Measurements from ENCODE around the gene PGP.
A peak's percentile ranks its signal among the peaks of the same experiment; 100 is the strongest.
"Not testable (repeated sequence)": the region's sequence is repeated elsewhere in the genome, so short reads cannot be mapped to it uniquely, and the experiment has no call there.

PGP gene, protein sequence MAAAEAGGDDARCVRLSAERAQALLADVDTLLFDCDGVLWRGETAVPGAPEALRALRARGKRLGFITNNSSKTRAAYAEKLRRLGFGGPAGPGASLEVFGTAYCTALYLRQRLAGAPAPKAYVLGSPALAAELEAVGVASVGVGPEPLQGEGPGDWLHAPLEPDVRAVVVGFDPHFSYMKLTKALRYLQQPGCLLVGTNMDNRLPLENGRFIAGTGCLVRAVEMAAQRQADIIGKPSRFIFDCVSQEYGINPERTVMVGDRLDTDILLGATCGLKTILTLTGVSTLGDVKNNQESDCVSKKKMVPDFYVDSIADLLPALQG

DNA sequence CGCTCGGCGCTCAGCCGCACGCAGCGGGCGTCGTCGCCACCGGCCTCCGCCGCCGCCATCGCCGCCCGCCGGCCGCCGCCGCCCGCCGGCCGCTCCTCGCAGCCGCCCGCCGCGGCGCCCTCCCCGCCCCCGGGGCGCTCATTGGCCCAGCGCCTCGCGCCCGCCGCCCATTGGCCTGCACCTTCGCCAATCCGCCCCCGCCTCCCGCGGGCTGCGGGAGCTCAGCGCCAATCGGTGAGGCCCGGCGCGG is at the start of gene PGP:
Gene PGP (minus strand): TSS at position 122 of the 250 bp plus-strand sequence. CDS start 63 bp downstream, at position 59.
- DNase-seq, result no peak

DNA sequence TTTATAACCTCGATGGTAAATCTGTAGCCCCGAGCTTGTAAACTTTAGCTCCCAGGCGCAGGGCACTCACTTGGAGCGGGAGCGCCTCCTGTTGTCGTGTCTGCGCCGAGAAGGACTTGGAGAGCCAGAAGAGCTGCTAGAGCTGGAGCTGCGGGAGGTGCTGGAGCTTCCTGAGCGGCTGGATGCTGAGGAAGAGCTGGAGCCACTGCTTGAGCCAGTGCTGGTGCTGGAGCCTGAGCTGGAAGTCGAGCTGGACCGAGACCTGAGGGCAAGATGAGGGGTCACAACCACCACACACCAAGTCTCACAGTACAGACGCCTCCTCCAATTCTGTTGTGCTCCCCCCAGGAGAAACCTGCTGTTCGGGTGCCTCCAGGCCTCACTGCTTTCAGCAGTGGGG is 48.4 kb upstream of the PGP start:
- not testable (repeated sequence) for DNase-seq

DNA sequence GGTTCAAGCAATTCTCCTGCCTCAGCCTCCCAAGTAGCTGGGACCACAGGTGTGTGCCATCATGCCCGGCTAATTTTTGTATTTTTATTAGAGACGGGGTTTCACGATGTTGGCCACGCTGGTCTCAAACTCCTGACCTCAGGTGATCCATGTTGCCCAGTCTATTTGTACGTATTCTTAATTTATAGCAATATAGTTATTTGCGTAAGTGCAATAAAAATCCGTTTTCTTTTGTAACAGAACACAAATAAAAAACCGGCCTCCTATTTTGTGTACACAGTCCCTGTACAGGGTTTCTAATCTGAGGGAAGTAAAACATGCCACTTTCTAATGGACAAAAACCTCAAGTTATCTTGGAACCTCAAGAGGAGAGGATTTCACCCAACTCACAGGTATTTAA is 45.6 kb upstream of the PGP start:
- DNase-seq, result no peak

DNA sequence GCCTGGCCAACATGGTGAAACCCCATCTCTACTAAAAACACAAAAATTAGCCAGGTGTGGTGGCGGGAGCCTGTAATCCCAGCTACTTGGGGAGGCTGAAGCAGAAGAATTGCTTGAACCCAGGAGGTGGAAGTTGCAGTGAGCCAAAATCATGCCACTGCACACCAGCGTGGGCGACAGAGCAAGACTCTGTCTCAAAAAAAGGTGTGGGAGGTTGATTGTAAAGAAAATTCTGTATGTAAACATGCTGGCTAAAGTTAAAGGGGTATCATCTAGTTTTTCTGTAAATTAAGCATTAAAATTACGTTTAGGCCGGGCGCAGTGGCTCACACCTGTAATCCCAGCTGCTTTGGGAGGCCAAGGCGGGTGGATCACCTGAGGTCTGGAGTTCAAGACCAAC is 43.9 kb upstream of the PGP start:
- DNase-seq, result not testable (repeated sequence)

DNA sequence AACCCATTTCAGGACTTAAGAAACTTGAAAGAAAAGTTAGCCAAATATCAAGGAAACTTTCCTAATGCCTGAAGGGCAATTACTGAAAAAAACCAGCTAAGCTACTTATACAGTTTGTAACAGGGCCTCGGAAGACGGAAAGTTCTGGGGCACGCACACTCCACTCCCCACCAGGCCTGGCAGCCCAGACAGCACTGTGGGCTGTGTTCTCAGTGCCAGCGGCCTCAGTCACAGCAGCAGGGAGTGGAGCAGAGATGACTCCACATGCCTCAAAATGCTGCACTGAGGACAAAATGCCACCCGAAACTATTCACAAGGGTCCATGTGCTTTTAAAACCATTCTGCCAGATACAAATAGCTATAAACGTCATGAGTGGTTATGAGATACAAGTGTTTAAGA is 43.1 kb upstream of the PGP start:
- DNase-seq, result no peak

DNA sequence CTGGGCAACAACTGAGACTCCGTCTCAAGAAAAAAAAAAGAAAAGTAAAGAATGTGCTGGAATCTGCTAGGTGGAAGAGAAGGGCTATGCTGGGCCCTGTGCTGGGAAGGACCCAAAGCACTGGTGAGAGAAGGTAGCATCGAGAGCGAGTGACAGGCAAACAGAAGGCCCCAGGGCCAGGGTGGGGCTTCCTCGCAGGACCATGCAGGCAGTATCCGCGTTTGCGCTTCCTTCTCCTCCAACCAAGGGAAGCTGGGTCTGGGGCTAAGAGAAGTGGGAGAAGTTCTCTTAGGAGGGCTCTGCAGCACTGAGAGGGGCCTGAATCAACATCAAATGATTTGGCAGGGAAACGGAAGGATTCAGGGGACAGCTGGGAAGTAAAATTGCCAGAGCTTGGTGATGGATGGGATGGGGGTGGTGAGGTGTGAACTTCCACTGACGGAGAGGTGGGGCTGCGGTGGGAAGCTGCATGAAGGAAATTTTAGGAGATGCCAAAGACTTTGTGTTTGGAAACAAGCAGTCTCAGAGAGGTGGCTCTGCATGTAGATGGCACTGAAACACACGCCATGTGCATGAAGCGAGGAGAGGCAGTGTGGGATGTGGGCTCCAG is 42.0 kb upstream of the PGP start:
- no peak for DNase-seq

DNA sequence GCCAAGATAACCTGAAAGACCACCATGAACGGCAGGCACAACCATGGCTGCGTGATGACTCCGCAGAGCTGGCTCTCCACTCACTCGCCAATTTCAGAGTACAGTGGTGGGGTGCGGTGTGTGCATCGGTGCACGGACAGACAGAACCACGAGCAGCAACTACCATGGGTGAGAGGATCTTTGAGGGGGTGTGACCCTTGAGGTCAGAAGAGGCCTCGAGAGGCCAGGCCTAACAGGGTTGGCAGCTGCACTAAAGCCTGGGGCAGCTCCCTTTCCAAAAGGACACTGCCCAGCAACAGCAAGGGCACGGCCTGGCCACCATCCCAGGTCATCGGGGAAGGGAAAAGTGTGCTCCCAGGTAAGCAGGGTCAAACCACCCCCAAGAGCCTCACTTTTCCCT is 38.7 kb upstream of the PGP start:
- no peak for DNase-seq

DNA sequence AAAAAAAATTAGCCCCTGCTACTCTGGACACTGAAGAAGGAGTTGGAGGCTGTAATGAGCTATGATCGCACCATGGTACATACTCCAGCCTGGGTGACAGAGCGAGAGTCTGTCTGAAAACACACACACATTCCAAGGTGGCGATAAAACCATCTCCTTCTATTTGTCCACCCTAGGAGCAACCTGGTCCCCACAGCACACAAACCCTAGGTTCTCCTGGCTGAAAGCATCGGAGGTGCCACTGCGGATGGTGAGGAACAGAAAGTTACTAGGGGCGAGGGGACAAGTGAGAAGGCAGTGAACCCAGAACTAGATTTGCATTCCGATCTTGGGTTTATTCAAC is 38.1 kb upstream of the PGP start:
- no peak for DNase-seq

DNA sequence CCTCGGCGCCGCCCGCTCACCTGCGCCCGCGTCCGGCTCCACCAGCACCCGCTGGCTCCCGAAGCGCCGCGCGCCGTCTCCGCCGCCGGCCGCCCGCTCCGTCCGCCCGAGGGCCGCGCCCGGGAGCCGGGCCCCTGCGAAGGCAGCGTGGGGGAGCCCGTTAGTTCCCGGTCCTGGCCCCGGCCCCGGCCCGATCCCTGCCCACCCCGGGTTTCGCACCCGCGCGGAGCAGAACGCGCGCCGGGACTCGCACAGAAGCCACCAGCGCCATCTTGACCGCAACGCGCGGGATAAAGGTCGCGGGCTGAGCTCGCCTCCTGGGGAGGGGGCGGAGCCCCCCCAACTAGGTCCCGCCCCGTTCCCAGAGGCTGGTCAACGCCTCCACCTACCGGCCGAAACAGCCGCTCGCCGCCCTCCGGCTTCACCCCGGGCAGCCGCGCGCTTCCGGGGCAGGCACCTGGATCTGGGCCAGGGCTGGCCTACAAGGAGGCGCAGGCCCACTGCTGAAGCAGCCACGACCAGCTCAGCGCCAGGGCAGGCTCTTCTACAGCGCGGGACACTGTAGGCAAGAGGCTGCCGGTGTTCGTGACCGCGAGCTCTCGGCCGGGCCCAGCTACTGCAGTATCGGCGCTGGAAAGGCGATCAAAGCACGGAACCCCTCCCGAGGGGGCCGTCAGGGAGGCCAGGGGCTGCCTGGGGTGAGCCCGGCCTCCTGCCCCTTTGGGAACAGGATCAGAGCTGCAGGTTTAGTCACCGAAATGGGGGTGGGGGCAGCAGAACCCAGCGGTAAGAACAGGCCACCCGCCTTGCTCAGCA is 36.9 kb upstream of the PGP start, which contains the start of gene ECI1:
Gene ECI1 (minus strand): TSS at position 292 of the 816 bp plus-strand sequence. CDS start 21 bp downstream, at position 271.
- DNase-seq, result peak; percentile 68

DNA sequence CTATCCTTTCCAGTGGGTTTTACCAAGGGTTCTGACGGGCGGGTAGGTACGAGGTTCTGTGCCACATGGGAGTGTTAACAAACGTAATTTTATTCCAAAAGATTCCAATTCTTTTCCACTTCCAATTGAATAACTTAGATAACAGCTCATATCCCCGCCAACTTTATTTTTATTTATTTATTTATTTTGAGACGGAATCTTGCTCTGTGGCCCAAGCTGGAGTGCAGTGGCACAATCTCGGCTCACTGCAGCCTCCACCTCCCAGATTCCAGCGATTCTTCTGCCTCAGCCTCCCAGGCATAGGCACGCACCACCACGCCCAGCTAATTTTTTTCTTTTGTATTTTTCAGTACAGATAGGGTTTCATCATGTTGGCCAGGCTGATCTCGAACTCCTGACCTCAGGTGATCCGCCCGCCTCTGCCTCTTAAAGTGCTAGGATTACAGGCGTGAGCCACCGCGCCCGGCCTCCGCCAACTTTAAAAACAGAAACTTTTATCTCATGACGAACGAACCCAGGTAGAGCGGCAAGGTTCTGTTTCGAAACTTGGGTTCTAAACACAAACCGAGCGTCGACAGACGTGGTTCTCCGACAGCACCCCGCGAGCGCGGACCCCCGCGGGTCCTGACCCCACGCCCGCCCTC is 36.1 kb upstream of the PGP start:
- peak; percentile 46 for DNase-seq

DNA sequence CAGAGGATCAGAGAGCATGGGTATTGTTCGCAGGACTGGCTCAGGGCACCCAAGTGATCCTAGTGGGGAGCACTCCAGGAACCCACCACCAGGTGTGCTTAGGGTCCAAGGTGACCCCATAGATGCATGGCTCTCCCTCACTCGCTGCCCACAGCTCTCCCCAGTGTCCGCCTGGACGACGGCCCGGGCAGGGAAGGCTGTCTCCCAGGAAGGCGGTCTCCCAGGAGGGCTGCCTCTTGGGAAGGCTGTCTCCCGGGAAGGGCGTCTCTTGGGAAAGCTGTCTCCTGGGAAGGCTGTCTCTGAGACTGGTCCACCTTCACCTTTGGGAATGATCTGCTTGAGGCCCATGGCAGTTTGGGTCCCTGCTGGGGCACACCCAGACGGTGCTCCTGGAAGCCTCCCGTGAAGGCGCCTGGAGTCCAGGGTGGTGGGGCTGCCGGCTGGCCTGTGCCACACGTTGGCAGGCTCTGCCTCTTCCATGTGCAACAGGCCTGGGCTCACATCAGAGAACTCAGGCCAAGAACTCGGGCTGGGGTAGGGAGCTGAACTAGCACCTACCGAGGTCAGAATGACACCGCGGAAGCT is 31.8 kb upstream of the PGP start:
- no peak for DNase-seq

DNA sequence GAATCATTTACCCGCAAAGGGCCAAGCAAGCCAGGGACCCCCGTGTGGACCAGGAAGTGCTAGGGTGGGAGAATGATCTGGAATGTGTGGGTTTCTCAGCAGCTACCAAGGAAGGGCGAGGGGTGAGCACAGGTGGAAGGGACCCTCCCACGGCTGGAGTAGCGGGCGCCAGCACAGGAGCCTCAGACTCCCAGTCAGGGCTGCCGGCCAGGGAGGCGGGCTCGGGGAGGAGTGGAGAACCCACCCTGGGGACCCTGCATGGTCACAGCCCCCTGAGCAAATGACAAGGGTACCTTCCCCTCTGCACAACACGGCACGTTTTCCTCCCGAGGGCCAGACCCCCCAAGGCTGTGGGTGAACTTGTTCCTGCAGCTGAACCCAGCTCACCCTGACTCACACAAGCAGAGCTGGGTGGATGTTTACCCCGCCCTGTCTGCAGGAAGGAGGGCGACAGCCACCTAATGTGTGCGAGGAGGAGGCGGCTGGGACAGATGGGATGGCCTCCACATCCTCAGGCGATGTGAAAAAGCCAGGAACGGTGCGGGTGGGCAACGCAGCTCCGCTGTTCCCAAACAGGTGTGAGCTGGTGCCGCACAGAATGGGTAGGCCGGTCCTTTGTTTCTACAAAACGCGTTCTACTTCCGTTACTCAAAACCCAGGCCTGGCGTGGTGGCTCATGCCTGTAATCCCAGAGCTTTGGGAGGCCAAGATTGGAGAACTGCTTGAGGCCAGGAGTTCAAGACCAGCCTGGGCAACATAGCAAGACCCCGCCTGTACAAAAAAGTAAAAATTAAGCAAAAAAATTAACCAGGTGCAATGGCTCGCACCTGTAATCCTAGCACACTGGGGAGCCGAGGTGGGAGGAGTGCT is 30.5 kb upstream of the PGP start:
- no peak for DNase-seq

DNA sequence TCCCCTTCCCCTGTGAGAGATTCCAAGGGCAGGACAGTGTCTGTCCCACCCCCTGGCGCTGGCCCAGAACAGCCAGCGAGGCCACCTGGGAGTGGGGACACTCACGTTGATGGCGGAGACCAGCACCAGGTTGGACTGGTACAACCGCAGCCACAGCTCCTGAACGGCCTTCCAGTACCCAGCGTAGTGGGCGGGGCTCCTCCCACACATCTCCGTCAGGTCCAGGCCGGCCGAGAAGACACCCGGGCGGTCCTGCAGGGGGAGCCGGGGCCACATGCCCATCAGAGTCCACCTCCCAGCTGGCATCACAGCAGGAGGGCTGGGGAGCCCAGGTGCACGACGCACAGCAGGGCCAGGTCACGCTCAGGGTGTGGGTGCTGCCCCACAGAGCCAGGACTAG is 29.7 kb upstream of the PGP start:
- no peak for DNase-seq

DNA sequence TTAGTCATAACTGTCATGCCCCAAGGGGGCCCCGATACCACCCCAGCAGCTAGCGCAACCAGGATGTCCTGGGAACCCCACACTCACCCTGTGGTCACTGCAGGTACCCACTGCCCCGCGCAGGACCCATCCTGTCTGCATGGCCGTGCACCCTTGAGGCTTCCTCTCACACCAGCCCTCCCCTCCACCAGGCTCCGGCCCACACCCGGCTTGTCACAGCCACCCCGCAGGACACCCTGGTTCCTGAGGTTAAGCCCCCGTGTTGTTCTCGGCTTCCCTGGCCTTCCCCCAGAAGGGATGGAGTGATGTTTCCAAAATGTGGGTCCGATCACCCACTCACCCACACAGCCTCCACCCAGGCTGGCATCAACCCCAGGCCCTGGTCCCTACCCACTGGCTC is 29.1 kb upstream of the PGP start:
- DNase-seq, result no peak

DNA sequence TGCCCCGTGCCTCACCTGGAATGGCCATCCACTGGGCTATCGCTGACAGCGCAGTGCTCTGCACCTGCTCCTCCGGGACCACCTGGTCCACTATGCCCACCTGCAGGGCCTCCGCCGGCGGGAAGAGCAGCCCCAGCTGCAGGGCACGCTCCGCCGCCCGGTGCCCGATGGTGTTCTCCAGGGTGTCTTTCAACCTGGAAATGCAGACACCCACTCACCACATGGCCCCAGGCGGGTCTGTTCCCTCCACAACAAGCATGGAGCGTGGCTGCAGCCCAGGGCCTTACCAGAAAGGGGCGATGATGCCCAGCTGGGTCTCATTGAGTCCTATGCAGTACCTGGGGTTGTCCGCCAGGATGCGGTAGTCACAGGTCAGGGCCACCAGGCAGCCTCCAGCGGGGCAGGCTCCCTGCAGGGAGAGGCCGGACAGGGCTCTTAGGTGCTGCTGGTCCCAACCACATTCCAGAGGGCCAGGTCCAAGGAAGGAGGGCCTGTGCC is 28.4 kb upstream of the PGP start:
- no peak for DNase-seq

DNA sequence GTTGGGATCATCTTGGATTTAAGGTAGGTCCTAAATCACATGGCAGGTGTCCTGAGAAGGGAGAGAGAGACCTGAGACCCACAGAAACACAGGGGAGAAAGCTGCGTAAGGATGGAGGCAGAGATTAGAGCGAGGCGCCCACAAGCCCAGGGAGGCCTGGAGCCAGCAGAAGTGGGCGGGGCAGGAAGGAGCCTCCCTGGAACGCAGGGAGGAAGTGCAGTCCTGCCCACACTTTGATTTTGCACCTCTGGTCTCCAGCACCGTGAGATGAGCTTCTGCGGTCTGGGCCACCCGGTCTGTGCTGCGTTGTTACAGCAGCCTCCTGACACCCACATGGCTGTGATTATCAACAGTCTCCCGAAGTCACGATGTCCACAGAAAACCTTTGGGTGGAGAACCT is 28.0 kb upstream of the PGP start:
- no peak for DNase-seq

DNA sequence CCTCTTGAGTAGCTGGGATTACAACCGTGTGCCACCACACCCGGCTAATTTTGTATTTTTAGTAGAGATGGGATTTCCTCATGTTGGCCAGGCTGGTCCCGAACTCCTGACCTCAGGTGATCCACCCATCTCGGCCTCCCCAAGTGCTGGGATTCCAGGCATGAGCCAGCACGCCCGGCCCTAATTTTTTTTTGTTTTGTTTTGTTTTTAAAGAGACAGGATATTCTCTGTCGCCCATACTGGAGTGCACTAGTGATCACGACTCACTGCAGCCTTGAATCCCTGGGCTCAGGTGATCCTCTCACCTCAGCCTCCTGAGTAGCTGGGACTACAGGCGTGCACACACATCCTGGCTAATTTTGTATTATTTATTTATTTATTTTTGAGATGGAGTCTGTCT is 25.7 kb upstream of the PGP start:
- not testable (repeated sequence) for DNase-seq

DNA sequence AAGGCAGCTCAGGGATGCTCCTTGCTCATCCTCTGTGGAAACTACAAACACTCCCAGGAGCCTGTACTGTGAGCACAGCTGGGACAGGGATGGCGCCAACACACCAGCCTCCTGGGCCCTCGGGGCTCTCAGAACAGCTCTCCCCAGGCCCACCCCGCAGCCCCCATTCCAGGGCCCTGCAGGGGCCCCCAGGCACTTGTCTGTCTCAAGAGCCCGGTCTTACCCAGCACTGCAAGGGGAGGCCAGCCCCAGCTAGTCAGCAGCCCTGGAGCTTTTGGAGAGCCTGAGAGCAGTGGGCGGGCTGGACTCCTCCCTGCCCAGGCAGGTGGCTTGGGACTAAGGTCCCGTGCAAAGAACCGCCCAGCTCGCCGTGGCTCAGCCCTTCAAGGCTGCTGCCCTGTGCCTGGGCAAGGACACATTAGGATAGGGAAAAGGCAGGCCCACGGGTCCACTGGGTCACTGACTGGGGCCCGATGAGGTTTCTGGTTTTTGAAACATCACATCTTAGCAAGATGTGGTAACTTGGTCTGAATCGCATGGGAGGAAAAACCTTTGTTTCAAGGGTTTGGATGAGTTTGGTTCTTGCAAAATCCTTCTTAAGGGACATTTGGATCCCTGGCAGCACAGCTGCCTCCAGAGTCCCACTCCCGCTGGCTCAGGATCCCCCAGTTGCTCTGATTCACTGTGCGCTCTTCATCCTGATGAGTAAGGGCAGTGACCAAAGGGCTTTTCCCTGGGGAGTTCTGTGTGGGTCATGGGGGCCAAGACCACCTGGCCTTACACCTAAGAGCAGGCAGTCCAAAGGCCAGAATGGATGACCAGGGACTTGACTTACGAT is 24.4 kb upstream of the PGP start:
- no peak for DNase-seq

DNA sequence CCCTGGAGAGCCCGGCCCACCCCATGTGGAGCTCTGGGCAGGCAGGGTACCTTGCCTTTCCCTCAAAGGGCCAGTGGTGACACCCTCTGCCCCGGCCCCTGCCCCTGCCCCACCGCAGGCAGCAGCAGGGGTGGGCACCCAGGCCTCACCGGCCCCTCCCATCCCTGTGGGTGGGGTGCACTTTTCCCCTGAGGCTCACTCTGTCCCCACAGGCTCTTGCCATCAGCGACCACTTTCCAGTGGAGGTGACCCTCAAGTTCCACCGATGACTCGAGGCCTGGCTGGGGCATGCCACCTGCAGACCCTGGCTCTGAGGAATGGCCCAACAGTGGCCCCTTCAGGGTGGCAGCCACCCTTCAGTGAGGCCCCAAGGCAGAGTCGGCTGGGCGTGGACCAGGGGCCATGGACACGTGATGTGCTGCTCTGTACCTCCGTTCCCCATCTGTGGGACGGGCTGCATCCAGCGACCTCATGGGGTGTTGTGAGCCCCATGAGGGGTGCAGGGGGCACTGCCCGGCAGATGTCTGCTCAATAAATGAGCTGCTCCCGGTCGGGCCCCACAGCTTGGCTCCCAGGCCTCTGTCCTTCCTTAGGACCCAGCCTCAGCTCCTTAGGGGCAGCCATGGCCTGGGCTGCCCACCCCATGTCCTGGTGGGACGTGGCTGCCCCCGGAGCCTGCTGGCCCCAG is 23.7 kb upstream of the PGP start:
- no peak for DNase-seq

DNA sequence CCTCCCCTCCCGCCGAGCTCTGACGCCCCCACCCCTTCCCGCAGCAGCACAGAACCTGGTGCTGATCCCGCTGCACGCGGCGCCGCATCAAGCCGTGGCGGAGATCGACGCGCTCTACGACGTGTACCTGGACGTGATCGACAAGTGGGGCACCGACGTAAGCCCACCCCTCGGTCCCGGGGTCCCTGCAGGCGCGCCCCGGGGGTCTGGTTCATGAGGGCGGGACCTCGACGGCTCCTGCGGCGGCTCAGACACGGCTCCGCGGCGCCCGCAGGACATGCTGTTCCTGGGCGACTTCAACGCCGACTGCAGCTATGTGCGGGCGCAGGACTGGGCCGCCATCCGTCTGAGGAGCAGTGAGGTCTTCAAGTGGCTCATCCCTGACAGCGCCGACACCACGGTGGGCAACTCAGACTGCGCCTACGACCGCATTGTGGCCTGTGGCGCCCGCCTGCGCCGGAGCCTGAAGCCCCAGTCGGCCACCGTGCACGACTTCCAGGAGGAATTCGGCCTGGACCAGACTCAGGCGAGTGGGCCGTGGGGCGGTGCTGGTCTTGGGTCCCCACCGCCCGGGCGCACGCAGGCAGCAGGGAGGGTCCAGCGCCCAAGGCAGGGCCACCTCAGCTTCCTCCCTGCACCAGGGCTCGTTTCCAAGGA is 23.0 kb upstream of the PGP start:
- no peak for DNase-seq
